OCI-LY1 (cell line): ENCODE measurements around the gene TNS3.
A peak's percentile ranks its signal among the peaks of the same experiment; 100 is the strongest.

ENCODE experiments used
- H2AFZ ChIP-seq: fragments of 200-600 bp; sonication (generic), shearing (Covaris generic); 2 replicates; pipeline ENCODE4 v1.6.0; 2014; ENCODE audit warnings: antibody characterized with exemption, mild to moderate bottlenecking, low read length
- H3F3A ChIP-seq: fragments of 200-600 bp; sonication (generic), shearing (Covaris generic); 2 replicates; pipeline ENCODE4 v1.6.0; 2014; ENCODE audit warnings: mild to moderate bottlenecking, antibody characterized with exemption, low read length, moderate library complexity; ENCODE audit not compliant: insufficient read depth
- H3K27ac ChIP-seq: fragments of 200-600 bp; sonication (generic); 2 replicates; pipeline ENCODE4 v1.5.1; 2014; ENCODE audit warnings: low read length, mixed run types, mild to moderate bottlenecking, low read depth; ENCODE audit not compliant: poor library complexity, severe bottlenecking
- H3K27me3 ChIP-seq: fragments of 200-600 bp; sonication (generic); 2 replicates; pipeline ENCODE4 v1.6.0; 2014; ENCODE audit warnings: antibody characterized with exemption, mild to moderate bottlenecking, low read length, moderate library complexity; ENCODE audit not compliant: insufficient read depth
- H3K36me3 ChIP-seq: fragments of 200-600 bp; sonication (generic); 2 replicates; pipeline ENCODE4 v1.6.1; 2014; ENCODE audit warnings: mild to moderate bottlenecking, antibody characterized with exemption, low read length, moderate library complexity, mixed read lengths; ENCODE audit not compliant: insufficient read depth
- H3K4me1 ChIP-seq: fragments of 200-600 bp; sonication (generic); 2 replicates; pipeline ENCODE4 v1.5.1; 2014; ENCODE audit warnings: mild to moderate bottlenecking, low read length, moderate library complexity; ENCODE audit not compliant: insufficient read depth, severe bottlenecking
- H3K4me2 ChIP-seq: fragments of 200-600 bp; sonication (generic), shearing (Covaris generic); 2 replicates; pipeline ENCODE4 v1.6.1; 2014; ENCODE audit warnings: low read length
- H3K4me3 ChIP-seq: fragments of 200-600 bp; sonication (generic); 2 replicates; pipeline ENCODE4 v1.5.1; 2014; ENCODE audit warnings: low read length, low read depth, mild to moderate bottlenecking, mixed read lengths; ENCODE audit not compliant: poor library complexity, severe bottlenecking
- H3K79me2 ChIP-seq: fragments of 200-600 bp; shearing (Covaris generic); 2 replicates; pipeline ENCODE4 v1.6.1; 2016; ENCODE audit warnings: mixed run types, low read length, mixed read lengths; ENCODE audit not compliant: insufficient read depth
- H3K9ac ChIP-seq: fragments of 200-600 bp; sonication (generic), shearing (Covaris generic); 2 replicates; pipeline ENCODE4 v1.6.1; 2014; ENCODE audit warnings: mild to moderate bottlenecking, low read length, mixed read lengths
- H3K9me2 ChIP-seq: fragments of 200-600 bp; sonication (generic), shearing (Covaris generic); 2 replicates; pipeline ENCODE4 v1.6.1; 2014; ENCODE audit warnings: low read depth, mild to moderate bottlenecking, low read length, mixed read lengths
- H3K9me3 ChIP-seq: fragments of 200-600 bp; shearing (Covaris generic); 2 replicates; pipeline ENCODE4 v1.6.1; 2014; ENCODE audit warnings: low read length, mixed read lengths
- H4K20me1 ChIP-seq: fragments of 200-600 bp; sonication (generic), shearing (Covaris generic); 2 replicates; pipeline ENCODE4 v1.6.0; 2016; ENCODE audit warnings: mild to moderate bottlenecking, low read length; ENCODE audit not compliant: insufficient read depth
- EZH2 ChIP-seq: fragments of 200-600 bp; sonication (generic), shearing (Covaris generic); IDR thresholded peaks from 2 replicates; pipeline ENCODE4 v1.8.0; 2017; ENCODE audit warnings: borderline replicate concordance, mixed run types, mild to moderate bottlenecking, antibody characterized with exemption, low read length, moderate library complexity, mixed read lengths
- TF ChIP-seq, protein P1 (sequence below): fragments of 200-600 bp; sonication (generic), shearing (Covaris generic); IDR thresholded peaks from 2 replicates; pipeline ENCODE4 v1.5.1; 2017; ENCODE audit warnings: mild to moderate bottlenecking, antibody characterized with exemption, low read length, moderate library complexity, mixed read lengths

The TNS3 gene

DNA sequence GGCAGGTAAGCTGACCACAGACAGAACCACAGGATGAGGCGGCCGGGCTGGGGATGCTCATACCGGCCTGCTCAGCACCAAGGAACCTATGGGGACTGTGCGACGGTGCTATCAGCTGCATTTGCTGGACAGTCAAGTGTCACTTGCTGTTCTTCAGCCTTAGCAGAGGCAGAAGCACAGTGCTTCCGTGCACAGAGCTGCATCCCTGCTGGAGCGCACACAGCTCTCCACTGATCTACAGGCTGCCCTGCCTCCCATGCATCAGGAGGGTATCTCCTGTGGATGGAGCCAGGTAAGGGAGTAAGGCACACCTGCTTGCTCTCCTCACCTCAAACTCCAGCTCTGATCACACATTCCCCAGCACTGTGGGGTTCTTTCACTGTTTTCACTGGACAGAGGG, 97.5 kb downstream of the TNS3 start:
- Histone ChIP-seq H3K9ac (no peak overlapping the region), H3K9me2 (no peaks in the 10 kb centered on the region), H3K4me1 (peaks cover 66% of the 10 kb centered on the region), H3K36me3 (peaks cover 46% of the 10 kb centered on the region), H3K27ac (peak overlapping the region; percentile 11), H3K4me3 (no peak overlapping the region), H3K4me2 (no peak overlapping the region), H2AFZ (no peak overlapping the region), H3K27me3 (no peaks in the 10 kb centered on the region), H3K9me3 (peaks cover 13% of the 10 kb centered on the region), H3F3A (no peaks in the 10 kb centered on the region), H4K20me1 (no peaks in the 10 kb centered on the region), H3K79me2 (peaks cover 36% of the 10 kb centered on the region)
- TF ChIP-seq, protein P1, sequence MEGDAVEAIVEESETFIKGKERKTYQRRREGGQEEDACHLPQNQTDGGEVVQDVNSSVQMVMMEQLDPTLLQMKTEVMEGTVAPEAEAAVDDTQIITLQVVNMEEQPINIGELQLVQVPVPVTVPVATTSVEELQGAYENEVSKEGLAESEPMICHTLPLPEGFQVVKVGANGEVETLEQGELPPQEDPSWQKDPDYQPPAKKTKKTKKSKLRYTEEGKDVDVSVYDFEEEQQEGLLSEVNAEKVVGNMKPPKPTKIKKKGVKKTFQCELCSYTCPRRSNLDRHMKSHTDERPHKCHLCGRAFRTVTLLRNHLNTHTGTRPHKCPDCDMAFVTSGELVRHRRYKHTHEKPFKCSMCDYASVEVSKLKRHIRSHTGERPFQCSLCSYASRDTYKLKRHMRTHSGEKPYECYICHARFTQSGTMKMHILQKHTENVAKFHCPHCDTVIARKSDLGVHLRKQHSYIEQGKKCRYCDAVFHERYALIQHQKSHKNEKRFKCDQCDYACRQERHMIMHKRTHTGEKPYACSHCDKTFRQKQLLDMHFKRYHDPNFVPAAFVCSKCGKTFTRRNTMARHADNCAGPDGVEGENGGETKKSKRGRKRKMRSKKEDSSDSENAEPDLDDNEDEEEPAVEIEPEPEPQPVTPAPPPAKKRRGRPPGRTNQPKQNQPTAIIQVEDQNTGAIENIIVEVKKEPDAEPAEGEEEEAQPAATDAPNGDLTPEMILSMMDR, result no peak
- TF ChIP-seq EZH2, result no peak

DNA sequence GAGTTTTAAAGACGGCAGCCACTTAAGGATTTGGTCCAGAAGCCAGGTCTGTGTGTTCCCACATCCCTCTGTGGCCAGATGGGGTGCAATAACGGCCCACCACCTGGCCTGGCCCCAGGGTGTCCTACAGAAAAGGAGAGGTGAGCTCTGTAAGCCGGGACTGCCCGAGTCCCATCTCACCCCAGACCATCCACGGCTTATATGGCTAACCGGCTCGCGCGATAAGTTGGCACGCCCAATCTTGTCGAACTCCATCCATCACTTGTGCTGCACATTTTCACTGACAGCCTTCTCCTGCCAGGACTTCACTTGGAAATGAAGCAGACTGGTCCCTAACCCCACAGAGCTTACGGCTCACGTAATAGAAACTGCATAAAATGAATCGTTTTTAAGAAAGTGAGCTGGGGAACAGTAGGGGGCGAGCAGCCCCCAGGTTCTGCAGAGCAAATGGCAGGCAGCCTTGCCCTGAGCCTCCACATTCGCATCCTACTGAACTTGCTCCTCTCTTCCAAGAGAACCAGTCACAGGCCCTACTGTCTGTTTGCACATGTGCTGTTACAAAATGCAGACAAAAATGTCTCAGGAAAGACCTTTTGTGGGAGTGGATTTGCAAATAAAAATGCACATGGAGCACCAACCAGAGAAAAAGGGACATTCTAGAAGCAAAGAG, 98.2 kb downstream of the TNS3 start:
- H3K4me3 ChIP-seq, result no peak overlapping the region
- H3K27ac ChIP-seq, result peak overlapping the region; percentile 11
- peaks cover 13% of the 10 kb centered on the region for H3K9me3 ChIP-seq
- no peaks in the 10 kb centered on the region for H4K20me1 ChIP-seq
- no peak overlapping the region for H3K9ac ChIP-seq
- H3K4me1 ChIP-seq, result peaks cover 66% of the 10 kb centered on the region
- no peak overlapping the region for H2AFZ ChIP-seq
- H3K4me2 ChIP-seq, result no peak overlapping the region
- no peaks in the 10 kb centered on the region for H3K27me3 ChIP-seq
- no peaks in the 10 kb centered on the region for H3F3A ChIP-seq
- H3K36me3 ChIP-seq, result peaks cover 44% of the 10 kb centered on the region
- TF ChIP-seq EZH2, result no peak
- TF ChIP-seq, protein P1, result peak; percentile 60
- H3K9me2 ChIP-seq, result no peaks in the 10 kb centered on the region
- H3K79me2 ChIP-seq, result peaks cover 34% of the 10 kb centered on the region

DNA sequence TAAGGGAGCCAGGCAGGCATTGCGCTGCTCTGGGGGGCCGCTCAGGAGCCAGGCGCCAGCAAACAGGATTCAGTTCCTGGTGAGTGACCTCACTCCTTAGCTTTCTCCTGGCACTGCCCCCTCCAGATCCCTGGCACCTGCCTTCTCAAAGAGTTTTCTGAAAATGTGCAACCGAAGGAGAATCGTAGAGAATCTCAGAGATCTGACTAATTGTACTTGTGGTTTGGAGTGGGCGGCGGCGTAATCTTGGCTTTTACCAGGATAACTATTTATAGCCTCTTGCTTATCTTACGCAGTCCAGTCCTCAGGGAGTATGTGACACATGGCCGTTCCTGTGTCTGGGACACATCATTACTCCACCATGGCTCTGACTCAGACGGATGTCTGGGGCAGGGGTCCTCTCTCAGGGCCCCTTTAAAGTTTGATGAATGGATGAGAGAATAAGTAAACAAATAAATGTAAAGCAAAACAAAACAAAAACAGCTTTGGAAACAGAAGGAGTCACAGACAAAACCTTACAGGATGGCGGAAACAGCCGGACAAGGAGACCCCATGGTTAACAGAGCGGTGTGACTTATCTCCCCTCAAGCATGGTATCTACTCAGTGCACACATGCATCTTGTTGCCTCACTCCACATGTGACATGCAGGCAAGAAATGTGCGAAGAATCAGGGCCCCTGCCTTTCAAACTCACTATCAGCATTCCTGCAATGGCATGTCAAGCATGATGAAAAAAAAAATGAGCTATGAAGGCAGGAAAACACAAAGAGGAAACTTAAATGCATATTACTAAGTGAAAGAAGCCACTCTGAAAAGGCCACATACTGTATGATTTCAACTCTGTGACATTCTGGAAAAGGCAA, 99.7 kb downstream of the TNS3 start:
- peaks cover 66% of the 10 kb centered on the region for H3K4me1 ChIP-seq
- H3F3A ChIP-seq, result no peaks in the 10 kb centered on the region
- peaks cover 38% of the 10 kb centered on the region for H3K79me2 ChIP-seq
- no peak for TF ChIP-seq EZH2
- TF ChIP-seq, protein P1, result no peak
- H3K9me2 ChIP-seq, result no peaks in the 10 kb centered on the region
- no peaks in the 10 kb centered on the region for H3K27me3 ChIP-seq
- H3K4me2 ChIP-seq, result peak overlapping the region; percentile 70; the same call in 1 of the 2 replicates
- peak overlapping the region; percentile 63; the same call in 1 of the 2 replicates for H3K9ac ChIP-seq
- H3K9me3 ChIP-seq, result peaks cover 13% of the 10 kb centered on the region
- H3K27ac ChIP-seq, result peak overlapping the region; percentile 90
- H3K36me3 ChIP-seq, result peaks cover 43% of the 10 kb centered on the region
- no peaks in the 10 kb centered on the region for H4K20me1 ChIP-seq
- peak overlapping the region; percentile 57 for H3K4me3 ChIP-seq
- H2AFZ ChIP-seq, result no peak overlapping the region
